WI38 (cell line): ENCODE data around the gene DSTN.

Source experiments
- H3K4me3 ChIP-seq: 2 replicates; pipeline ENCODE4 v1.5.1; 2011; ENCODE audit warnings: low read depth, mild to moderate bottlenecking, control low read depth, low read length
- CTCF ChIP-seq: IDR thresholded peaks from 2 replicates; pipeline ENCODE4 v1.5.1; 2012; ENCODE audit warnings: low read depth, mild to moderate bottlenecking, control low read depth, low read length

Gene DSTN

GRCh38 chr20:17611540-17612286 is 41.8 kb downstream of the DSTN start:
- peak; percentile 21; the same call in 1 of the 2 replicates for TF ChIP-seq CTCF
- H3K4me3 ChIP-seq = no peak overlapping the region

- H3K4me3 ChIP-seq = no peak overlapping the region
- no peak for TF ChIP-seq CTCF
These were observed 42.6 kb downstream of the DSTN start for GRCh38 chr20:17612287-17612991.

- H3K4me3 ChIP-seq = no peak overlapping the region
- TF ChIP-seq CTCF = no peak
These were observed 43.1 kb downstream of the DSTN start for GRCh38 chr20:17612992-17613327.

- no peak for TF ChIP-seq CTCF
- no peak overlapping the region for H3K4me3 ChIP-seq
These were observed 43.7 kb downstream of the DSTN start for GRCh38 chr20:17613328-17614175.

- H3K4me3 ChIP-seq = no peak overlapping the region
- no peak for TF ChIP-seq CTCF
These were observed 44.4 kb downstream of the DSTN start for GRCh38 chr20:17614176-17614811.

GRCh38 chr20:17614812-17615644 is 45.2 kb downstream of the DSTN start:
- TF ChIP-seq CTCF = no peak

More at GRCh38 chr20:17614812-17615644, 45.2 kb downstream of the DSTN start:
- no peak overlapping the region for H3K4me3 ChIP-seq
